Measurements from ENCODE around the gene GRID1.

GRID1 gene

GRCh38 chr10:86086418-86086817 lies 280.2 kb downstream of the GRID1 start:
- DNase-seq (ENCODE audit: low read depth) = no peak
- no peak overlapping the region for H3K4me3 ChIP-seq (replicated peaks; ENCODE audit: low read depth, low read length)
- TF ChIP-seq CTCF (IDR thresholded peaks at IDR 0.05; ENCODE audit: low read length, missing control alignments) = no peak

DNA sequence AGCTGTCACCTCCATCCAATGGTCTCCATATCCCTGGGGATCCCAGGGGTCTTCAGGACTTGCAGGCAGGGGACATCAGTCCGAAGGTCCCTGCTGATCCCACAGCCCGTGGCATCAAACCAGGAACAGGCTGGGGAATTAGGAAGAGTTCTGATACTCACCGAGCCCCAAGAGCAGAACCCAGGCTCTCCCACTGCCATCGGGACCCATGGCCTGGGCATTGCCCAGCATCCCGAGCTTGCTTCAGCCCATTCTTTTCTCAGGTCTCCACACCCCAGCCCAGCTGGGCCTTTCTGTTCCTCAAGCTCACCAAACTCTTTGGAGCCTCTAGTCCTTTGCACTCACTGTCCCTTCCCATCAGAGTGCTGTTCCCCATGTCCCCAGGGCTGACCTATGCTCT lies 280.9 kb downstream of the GRID1 start:
- no peak for DNase-seq (ENCODE audit: low read depth)
- TF ChIP-seq CTCF (IDR thresholded peaks at IDR 0.05; ENCODE audit: low read length, missing control alignments) = no peak
- H3K4me3 ChIP-seq (replicated peaks; ENCODE audit: low read depth, low read length) = no peak overlapping the region

GRCh38 chr10:86085136-86085535 lies 281.5 kb downstream of the GRID1 start:
- H3K4me3 ChIP-seq (replicated peaks; ENCODE audit: low read depth, low read length) = no peak overlapping the region
- DNase-seq (ENCODE audit: low read depth) = no peak

GRCh38 chr10:86084585-86084984 lies 282.0 kb downstream of the GRID1 start:
- TF ChIP-seq CTCF (IDR thresholded peaks at IDR 0.05; ENCODE audit: low read length, missing control alignments) = no peak
- no peak overlapping the region for H3K4me3 ChIP-seq (replicated peaks; ENCODE audit: low read depth, low read length)
- no peak for DNase-seq (ENCODE audit: low read depth)

More at GRCh38 chr10:86085136-86085535, 281.5 kb downstream of the GRID1 start:
- TF ChIP-seq CTCF (IDR thresholded peaks at IDR 0.05; ENCODE audit: low read length, missing control alignments) = no peak

GRCh38 chr10:86083664-86084175 lies 282.9 kb downstream of the GRID1 start:
- H3K4me3 ChIP-seq (replicated peaks; ENCODE audit: low read depth, low read length) = no peak overlapping the region
- no peak for TF ChIP-seq CTCF (IDR thresholded peaks at IDR 0.05; ENCODE audit: low read length, missing control alignments)
- no peak for DNase-seq (ENCODE audit: low read depth)

- TF ChIP-seq CTCF (IDR thresholded peaks at IDR 0.05; ENCODE audit: low read length, missing control alignments) = no peak
- DNase-seq (ENCODE audit: low read depth) = no peak
- H3K4me3 ChIP-seq (replicated peaks; ENCODE audit: low read depth, low read length) = no peak overlapping the region
Measured at GRCh38 chr10:86083206-86083605, 283.4 kb downstream of the GRID1 start.

DNA sequence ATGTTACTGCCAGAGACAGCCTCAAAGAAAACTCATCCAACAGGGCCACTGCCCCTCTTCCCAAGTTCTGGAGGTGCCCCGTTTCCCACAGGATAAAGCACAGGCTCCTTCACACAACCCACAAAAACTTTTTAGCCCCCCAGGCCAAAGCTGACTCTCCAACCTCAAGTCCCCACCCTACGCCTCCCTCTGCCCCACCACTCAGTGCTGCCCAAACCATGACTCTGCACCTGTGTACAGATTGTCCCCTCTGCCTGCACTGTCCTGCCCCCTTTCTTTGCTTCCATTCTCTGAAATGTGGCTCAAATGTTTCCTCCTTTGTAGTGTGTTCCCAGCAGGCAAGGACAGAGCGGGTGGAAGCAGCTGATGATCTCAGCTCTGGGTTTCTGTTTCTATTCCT lies 284.0 kb downstream of the GRID1 start:
- no peak overlapping the region for H3K4me3 ChIP-seq (replicated peaks; ENCODE audit: low read depth, low read length)
- no peak for TF ChIP-seq CTCF (IDR thresholded peaks at IDR 0.05; ENCODE audit: low read length, missing control alignments)
- no peak for DNase-seq (ENCODE audit: low read depth)

Measured in fibroblast of pulmonary artery (primary cell).